RPMI8226 (cell line): Measurements from ENCODE around the gene COL20A1.
A peak's percentile ranks its signal among the peaks of the same experiment; 100 is the strongest.

Source experiments
- DNase-seq: peaks from one replicate; pipeline ENCODE4 v3.0.0-alpha.2; 2015

COL20A1 gene

DNA sequence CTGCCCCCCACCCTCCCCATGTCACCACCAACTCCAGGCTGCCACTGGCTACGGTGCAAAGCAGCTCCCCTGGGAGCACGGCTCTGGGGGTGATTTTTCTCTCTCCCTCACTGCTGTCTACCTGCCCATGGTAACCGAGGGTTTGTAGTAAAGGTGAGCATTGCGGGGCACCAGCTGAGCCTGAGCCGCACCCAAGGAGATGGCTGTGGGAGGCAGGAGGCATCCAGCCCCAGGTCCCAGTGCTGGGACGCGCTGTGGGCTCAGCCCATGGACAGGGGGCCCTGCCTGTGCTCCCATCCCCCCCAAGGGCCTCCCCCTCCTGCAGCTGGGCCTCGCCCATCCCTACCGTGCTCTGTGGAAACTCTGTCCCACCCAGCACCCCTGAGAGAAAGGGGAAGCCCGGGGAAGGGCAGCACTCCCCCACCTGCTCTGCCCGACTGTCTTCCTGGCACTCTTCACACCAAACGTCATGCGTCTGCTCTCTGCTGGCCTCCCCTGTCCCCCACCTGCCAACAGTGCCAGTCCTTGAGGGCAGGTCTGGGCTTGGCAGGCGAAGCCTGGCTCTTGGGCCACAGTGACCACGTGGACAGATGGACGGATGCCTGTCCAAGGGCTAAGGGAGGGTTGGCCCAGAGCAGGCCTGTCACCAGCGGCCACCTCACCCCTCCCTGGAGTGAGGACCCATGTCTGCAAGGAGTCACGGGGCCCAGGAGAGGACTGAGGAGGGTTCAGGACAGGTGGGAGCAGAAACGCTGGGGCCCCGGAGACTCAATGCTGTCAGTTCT is 72.0 kb downstream of the COL20A1 start:
- no peak for DNase-seq

DNA sequence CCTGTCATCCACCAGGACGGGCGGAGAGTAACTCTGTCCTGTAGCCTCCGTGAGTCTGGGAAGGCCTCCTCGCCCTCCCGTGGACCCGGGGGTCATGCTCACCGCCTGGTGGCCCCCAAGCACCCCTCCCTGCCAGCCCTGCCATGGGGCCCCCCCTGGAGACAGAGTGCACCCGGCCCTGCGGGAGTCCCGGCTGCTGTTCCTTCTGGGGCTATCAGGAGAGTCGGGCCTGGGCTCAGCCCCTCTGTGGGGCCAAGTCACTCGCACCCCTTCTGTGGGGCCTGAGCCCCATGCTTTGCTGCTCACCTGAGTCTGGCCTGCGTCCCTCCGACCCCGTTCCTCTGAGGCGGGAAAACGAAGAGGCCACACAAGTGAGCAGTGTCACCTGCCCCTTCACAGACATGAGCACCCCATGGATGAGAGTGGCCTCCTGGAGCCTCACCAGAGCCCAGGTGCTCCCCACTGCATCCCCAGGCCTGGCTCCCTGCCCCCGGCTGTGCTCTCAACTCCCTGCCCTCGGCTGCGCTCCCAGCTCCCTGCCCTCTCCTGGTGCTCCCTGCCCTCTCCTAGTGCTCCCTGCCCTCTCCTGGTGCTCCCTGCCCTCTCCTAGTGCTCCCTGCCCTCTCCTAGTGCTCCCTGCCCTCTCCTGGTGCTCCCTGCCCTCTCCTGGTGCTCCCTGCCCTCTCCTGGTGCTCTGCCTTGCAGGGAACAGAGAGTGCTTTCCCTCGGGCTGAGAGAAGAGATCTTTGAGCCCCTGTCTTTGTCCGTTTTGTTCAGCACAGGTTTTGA is 72.8 kb downstream of the COL20A1 start:
- no peak for DNase-seq

DNA sequence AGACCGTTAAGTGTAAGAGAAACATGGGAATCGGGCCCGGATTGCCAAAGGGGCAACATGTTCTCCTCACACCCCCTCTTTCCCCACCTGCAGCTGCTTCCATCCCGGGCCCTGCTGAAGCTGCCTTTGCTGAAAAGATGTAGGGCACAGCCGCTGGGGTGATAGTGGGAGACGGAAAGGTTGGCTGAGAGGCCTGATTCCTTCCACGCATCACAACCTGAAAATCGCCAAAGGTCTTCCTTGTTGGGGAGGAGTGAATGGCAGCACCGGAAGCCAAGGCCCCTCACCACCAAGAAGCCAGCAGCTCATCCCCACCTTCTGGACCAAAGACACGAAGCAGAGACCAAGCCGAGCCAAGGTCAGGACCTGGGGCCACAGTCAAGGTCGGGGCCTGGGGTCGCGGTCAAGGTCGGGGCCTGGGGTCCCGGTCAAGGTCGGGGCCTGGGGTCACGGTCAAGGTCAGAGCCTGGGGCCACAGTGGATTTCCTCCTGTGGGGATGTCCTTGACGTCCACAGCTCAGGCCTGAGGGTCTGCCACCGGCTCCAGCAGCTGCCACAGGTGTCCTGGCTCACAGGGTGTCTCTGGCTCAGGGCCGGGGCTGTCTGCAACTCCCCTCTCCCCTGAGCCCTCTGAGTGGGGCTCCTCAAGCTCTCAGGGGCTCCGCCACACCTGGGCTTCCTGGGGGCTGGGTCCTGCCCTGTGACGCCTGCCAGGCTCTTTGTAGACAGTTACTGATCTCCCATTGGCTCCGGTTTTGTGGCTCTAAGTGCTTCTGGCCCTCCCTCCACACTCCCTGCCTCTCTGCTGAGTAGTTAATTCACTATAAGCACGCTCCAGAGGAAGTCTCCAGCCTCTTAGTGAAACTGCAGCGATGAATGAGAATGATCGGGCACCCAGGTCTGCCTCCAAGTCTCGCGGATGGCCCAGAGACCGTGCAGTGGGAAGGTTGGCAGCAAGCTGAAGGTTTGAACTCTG is 73.7 kb downstream of the COL20A1 start:
- DNase-seq: peak; percentile 79

DNA sequence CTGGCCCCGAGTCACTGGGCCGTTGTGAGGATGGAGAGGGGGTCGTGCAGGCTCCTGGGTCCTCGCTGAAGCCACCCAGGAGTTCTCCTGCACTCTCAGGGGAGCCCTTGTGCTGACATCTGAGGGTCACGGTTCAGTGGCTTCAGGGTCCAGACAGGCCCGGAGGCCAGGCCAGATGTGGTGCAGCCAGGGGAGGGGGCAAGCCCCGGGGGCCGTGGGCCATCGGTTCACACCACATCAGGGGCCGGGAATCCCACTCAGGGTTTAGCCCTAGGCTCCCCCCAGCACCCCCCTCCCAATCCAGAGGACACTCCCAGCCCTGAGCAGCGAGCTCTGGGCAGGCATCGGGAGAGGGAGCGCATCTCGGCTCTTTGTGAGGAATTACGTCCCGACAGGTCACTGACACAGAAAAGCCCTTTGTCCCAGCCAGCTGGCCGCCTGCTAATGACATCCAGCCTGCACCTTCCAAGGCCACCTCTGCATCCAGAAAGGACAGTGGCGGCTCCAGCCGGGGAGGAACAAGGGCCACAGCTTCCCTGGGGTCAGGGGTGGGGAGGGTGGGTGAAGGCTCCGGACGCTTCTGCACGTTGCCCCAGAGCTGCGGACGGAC is 74.6 kb downstream of the COL20A1 start:
- DNase-seq: no peak

GRCh38 chr20:63368151-63368550 is 75.2 kb downstream of the COL20A1 start:
- DNase-seq: no peak

GRCh38 chr20:63369024-63369530 is 76.1 kb downstream of the COL20A1 start:
- DNase-seq: no peak

GRCh38 chr20:63369724-63370617 is 77.0 kb downstream of the COL20A1 start:
- DNase-seq: no peak

DNA sequence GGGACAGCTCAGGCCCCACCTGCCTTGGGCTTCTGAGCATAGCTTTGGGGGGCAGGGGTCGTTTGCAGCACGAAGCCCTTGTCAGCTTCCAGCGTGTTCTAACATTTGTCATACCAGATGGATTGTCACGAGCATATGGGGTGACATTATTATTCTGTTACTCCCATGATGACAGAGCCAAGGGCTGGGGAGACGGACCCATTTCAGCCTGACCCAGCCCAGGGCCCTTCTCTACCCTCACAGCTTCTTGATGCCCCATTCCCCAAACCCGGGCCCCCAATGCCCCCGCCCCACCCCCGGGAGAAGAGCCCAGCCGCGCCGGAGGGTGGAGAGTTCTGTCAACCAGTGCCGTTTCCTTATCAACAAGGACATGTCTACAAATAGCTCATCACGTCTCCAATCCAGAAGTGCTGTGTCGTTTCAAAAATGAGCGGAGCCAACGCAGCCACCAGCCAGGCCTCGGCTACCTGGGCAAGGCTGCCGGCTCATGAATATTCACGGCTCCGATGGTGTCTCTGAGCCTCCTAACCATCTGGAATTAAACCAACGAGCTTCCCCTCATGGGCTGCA is 77.7 kb downstream of the COL20A1 start:
- peak; percentile 28 for DNase-seq

DNA sequence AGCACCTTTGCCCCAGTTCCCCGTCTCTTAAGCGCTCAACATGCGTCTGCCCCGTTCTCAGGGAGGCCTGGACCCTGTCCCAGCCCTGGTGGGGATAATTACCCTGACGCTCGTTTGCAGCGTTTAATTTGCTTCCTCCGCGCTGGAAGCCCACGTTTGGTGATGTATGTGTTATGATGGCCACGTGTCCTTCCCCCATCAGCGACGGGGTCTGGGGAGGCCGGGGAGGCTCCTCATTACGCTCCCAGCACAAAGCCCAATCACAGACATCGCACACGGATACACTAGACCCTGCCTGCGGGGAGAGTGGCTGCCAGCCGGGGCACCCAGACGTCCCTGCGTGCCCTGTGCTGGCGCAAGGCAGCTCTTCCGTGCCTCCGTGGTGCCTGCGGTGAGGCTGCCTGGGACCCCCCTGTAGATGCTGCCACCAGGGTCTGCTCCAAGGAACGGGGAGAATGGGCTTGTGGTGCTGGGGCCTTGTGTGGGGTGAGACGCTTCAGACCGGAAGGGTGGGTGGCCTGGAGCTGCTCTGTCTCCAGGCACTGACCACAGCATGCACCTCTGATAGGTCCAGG is 78.4 kb downstream of the COL20A1 start:
- no peak for DNase-seq

GRCh38 chr20:63372971-63373885 is 80.2 kb downstream of the COL20A1 start:
- DNase-seq: peak; percentile 39

DNA sequence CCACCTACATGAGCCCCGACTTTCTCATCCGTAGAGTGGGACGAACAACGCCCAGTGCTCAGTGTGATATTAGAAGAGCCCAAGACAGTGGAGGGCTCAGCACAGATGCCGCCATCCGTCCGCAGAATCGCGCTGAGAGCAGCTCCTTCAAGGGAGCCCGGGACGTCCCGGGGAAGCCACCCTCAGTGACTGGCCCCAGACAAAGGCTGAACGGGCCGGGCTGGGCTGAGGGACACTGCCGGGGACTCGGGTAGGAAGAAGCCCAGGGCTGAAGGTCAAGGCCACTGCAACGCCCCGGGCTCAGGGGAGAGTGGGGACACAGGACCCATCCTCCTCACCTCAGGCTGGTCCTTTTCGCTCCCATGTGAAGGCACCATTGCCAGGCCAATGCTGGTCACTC is 81.0 kb downstream of the COL20A1 start:
- DNase-seq: no peak

GRCh38 chr20:63374504-63374903 is 81.5 kb downstream of the COL20A1 start:
- DNase-seq: no peak

DNA sequence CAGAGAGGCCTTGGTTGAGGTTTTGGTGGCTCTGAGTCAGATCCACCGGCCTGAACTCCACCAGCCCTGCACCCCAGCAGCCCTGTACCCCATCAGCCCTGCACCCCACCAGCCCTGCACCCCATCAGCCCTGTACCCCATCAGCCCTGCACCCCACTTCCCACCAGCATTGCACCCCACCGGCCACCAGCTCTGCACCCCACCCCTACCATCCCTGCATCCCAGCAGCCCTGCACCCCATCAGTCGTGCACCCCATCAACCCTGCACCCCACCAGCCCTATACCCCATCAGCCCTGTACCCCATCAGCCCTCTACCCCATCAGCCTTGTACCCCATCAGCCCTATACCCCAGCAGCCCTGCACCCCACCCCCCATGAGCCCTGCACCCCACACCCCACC is 82.5 kb downstream of the COL20A1 start:
- no peak for DNase-seq

DNA sequence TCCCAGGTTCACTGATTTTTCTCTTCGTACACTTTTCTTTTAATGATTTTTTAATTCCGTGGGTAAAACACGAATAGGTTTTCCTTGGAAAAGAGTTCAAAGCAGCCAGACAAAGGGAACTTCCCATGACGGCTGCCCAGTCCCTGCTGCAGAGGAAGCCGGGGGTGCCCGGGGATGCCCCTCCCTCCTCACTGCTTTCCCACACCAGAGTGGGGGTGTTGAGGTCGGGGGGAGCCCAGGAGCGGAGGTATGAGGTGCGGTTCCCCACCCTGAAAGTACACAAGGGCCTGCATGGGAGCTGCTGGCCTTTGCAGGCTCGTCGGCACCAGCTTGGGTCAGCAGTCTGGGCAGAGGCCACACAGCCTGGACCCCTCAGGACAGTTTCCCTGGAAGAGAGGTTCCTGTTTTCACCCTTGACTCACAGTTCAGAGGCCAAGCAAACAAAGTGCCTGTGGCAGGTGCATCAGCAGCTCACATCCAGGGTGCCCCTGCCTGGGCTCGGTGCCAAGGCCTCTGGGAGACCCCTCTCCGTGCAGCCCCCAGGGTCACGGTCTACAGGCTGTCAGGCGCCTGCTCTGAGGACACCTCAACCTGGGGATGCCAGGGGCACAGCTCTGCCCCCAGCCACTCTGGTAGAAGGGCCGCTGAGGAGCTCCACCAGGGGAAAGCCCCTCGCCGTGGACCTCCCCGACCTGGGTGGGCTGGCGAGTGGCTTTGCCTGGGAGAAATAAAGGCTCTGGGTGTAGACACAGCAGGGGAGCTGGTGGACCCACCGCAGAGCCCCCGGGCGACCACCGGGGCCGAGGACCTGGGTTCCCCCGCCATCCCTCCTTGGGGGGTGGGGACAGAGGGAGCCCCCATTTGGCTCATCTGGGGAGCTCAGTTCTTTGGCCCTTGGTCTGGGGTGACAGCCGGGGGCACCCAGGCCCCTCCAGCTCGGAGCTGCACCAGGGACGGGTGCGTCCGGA is 83.6 kb downstream of the COL20A1 start:
- no peak for DNase-seq

- no peak for DNase-seq
Measured at GRCh38 chr20:63377256-63377941, 84.4 kb downstream of the COL20A1 start.

- DNase-seq: no peak
Measured at GRCh38 chr20:63377951-63378381, 85.0 kb downstream of the COL20A1 start.

DNA sequence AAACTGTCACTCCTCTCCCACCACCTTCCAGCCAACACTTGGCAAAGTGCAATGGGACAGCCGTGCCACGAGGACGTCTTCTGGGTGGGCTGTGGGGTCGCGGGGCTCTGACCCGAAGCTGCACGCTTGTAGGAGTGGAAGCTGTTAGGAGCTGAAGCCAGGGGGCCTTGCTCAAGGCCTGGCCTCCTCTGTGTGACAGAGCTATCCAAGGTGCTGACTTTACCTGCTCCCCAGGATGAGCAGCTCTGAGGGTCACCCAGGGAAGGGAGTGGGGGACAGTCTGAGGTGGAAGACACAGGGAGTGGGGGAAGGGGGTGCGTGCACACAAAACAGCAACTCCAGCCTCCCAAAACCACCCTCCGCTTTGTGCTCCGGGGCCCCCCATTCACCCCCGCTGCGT is 85.6 kb downstream of the COL20A1 start:
- DNase-seq: no peak

DNA sequence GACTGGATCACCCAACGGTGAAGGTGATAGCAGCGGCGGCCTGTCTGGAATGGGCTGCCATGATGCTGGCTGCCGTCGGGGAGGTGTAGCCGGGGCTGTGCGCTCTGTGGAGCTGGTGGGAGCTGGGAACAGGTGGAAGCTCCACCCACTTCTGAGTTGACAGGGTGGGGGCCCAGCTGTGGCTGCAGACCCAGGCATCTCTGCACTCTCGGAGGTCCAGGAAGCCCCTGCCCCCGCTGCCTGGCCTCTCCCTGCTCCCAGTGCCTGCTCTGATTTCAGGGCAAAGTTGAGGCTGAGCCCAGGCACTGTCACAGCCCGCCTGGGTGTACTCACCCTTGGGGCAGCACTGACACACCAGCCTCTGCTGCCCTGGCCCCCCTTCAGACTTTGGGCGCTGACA is 86.3 kb downstream of the COL20A1 start:
- no peak for DNase-seq
